ENCODE measurements around the gene CDH26.

GRCh38 chr20:60024245-60024644 is 66.0 kb downstream of the CDH26 start:
- TF ChIP-seq, protein P1, sequence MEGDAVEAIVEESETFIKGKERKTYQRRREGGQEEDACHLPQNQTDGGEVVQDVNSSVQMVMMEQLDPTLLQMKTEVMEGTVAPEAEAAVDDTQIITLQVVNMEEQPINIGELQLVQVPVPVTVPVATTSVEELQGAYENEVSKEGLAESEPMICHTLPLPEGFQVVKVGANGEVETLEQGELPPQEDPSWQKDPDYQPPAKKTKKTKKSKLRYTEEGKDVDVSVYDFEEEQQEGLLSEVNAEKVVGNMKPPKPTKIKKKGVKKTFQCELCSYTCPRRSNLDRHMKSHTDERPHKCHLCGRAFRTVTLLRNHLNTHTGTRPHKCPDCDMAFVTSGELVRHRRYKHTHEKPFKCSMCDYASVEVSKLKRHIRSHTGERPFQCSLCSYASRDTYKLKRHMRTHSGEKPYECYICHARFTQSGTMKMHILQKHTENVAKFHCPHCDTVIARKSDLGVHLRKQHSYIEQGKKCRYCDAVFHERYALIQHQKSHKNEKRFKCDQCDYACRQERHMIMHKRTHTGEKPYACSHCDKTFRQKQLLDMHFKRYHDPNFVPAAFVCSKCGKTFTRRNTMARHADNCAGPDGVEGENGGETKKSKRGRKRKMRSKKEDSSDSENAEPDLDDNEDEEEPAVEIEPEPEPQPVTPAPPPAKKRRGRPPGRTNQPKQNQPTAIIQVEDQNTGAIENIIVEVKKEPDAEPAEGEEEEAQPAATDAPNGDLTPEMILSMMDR (IDR thresholded peaks at IDR 0.05), result no peak
- TF ChIP-seq POLR2A (IDR thresholded peaks at IDR 0.05), result no peak
